22Rv1 (cell line): Measurements from ENCODE around the gene RNF126.

ENCODE experiments used
- CTCF ChIP-seq: fragments of 450-650 bp; IDR thresholded peaks from 2 replicates; pipeline ENCODE4 v1.5.1; 2017; ENCODE audit warnings: mild to moderate bottlenecking
- ZFX ChIP-seq: fragments of 450-650 bp; IDR thresholded peaks from 2 replicates; pipeline ENCODE4 v1.6.1; 2017; ENCODE audit warnings: antibody characterized with exemption, borderline replicate concordance

DNA sequence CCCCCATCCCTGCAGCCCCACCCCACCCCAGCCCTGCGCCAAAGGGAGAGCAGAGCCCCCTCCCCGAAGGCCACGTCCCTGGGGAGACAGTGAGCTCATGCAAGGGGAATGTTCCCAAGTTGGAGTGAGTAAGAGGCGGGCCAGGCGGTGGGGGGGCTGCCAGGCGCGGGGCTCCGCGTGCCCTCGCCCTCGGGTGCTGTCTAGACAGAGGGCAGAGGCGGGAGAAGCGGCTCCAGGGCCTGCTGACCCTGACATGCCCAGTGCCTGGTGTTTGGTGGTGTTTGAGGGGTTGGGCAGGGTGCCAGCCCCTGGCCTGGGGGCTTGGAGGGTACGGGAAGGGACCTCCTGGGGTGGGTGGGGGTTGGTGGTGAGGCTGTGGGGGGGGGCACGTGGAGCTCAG is 14.2 kb upstream of the RNF126 start:
- TF ChIP-seq CTCF (no peak), ZFX (no peak)
